ENCODE results near the gene PDHX.
"Not testable (repeated sequence)": the region's sequence is repeated elsewhere in the genome, so short reads cannot be mapped to it uniquely, and the experiment has no call there.

The PDHX gene

GRCh38 chr11:34911676-34912075 is 4.7 kb upstream of the PDHX start:
- no peak for DNase-seq

GRCh38 chr11:34913556-34913955 is 2.9 kb upstream of the PDHX start:
- DNase-seq = not testable (repeated sequence)

DNA sequence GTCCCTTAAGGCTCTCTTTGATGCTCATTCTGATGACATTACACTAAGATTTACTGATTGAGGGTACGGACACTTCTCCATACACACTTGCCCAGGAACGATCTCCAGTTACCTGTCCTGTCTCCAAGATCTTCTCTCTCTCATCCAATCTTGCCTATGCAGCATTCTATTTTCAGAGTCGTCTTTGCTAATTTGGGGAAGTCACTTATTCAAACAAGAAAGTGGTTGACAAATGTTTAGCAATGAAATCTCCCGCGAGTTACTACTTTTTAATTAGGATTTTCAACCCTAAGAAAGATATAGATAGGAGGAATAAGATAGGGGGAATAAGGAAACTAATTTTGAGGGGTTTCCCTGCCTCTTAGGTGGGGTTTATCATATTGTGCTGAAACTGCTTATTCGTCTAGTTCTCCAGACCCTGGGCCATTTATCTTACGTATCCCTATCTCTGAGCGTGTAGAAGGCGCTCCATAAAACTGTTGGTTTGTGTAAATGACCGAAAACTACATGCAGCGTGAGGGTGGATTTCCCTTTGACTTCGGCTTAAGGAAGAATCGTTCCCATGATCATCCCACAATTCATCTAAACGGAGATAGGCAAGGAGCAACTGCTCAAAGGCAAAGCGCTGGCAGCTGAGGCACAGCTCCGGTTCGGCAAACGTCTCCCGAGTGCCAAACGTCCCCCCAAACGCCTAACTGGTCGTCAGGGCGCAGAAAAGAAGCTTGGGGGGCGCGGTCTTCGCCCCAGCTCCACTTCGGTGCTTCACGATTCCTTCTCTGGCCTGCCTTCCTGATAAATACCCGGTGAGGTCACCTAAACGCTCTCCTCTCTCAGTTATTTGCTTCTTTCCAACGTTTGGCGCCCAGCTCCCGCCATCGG is 1.0 kb upstream of the PDHX start:
- no peak for DNase-seq

DNA sequence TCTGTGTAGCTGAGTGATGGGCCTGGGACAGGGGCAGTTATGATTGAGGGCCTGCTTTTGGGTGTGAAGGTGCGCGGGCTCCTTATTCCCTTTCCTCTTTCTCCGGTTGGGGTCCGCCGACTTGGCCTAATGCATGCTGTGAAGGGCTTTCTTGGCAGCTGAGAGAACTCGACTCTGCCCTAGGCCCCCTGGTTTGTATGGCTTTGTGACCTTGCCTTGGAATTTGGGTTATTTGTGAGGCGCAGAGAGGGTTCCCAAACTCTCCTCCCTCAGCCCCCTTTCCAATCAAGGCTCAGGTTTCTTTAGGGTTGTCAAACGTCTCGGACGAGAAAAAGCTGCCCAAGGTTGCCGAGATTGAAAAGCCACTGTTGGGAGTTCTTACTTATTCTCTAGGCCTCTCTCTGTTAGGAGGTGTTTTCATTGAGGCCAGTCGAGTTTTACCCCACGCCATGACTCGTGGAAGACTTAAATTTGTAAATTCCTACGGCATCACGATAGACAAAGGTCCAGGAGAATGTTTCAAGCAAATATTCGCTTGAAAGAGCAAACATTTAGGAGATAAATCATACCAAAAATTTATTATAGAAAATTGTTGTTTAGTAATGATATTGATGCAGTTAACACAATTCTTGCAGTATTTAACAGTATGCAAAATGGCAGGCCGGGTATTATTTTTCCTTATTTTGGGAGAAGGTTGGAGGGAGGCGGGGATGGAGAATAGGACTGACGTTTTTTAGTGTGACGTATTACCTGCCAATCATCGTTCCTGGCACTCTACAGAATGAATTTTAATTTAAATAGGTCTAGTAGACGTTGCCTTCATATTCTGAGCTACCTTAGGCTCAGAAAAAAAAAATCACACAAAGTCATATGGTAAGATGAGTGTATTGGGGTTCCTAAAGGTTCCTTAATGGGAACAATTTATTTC is 689 bp downstream of the PDHX start:
- no peak for DNase-seq

- DNase-seq = no peak
Observed at GRCh38 chr11:34921156-34921555, 4.7 kb downstream of the PDHX start.

GRCh38 chr11:34924714-34925113 is 8.3 kb downstream of the PDHX start:
- DNase-seq = no peak

DNA sequence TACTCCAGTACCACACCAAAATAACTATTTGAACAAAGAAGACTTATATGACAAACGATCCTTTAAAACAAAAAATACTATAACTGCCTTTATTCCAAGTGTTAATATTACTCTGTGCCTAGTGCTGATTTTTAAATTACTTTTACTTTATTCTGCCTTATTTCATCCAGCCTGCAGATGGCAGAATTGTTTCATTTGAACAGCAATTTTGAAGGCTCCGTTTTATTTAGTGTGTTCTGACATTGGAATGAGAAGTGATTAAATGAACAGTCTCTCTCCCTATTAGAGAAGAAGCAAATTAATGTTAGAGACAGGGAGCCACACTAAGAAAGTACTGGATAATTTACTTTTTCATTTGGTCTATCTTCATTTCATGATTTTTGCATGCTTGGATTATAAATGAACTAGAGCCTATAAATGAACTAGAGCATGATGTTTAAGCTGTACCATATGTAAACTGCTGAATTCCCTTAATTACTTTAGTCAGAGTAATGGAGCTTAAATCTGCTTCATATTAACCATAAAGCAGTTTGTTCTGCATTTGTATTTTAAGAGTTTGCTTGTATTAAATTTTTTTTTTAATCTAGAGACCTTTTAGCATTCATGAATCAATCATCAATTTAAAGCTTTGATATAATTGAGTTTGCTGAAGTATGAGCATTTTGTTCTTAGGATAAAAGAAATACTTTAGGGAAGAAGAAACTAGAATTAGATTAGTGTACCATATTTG is 9.8 kb downstream of the PDHX start:
- no peak for DNase-seq

- DNase-seq = no peak
Observed at GRCh38 chr11:34926831-34927132, 10.4 kb downstream of the PDHX start.

- no peak for DNase-seq
Observed at GRCh38 chr11:34928268-34928959, 12.0 kb downstream of the PDHX start.

- no peak for DNase-seq
Observed at GRCh38 chr11:34928960-34929680, 12.7 kb downstream of the PDHX start.

DNA sequence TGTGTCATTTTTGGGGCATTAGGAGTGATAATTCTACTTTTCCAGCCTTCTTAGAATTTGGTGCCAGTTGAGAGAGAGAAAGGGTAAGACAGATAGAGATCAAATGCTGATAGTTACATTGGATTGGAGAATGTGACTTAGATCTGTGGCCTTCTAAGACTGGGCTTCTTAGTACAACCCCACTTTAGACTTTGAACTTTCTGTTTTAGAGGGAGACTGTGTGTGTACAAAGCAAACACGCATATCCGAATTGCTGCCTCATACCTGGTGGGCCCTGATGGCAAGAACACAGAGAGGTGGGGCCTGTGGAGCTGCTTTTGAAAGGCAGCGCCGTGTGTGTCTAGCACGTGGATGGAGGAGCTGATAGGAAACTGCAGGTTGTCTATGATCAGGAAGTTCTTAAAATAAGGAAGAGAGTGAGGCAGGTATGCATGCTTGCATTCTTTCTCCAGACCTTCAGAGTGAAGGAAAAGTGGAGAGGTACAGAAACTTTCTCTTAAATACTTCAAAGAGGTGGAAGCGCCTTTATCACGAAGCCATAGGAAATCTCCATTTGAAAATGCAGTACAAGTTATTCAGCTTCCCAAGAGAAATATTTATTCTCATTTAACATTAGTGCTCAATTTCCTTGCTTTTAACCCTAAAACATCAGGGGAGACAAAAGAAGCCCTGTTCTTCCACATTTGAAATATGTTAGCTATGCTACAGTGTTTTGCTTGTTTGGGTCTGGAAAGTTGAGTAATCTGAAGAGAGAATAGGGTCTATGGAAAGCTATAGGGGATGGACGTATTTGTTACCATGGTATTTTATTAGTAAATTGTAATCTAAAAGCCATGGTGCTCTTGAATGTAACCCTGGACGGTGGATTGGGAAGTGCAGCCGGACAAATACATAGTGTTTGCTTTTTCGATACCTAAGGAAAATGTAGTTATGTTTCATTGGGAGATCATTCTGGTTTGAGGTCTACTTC is 13.7 kb downstream of the PDHX start:
- no peak for DNase-seq

DNA sequence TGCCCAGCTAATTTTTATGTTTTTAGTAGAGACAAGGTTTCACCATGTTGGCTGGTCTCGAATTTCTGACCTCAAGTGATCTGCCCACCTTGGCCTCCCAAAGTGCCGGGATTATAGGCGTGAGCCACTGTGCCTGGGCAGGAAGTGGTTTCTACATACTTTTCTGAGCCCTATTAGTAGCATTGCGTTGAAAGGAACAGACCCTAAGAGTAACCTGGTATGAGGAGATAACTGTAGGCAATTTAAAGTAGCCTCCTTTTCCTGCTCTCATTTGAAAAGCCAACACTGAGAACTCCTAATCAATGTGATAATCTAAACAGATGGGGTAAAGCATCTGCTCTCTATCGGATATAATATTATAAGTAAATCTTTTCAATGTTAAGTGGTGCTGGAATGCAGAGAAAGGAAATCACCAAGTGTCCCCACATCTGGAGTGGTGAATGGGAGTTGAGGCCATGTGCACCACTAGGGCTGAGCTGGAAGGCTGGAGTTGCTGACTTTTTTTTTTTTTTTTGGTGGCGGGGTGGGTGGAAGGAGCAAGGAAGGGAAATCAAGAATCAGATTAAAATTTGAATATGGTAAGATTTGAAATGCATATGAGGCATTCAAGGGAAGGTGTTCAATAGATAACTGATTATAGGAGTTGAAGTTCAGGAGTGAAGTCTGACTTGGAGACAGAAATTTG is 20.7 kb downstream of the PDHX start:
- DNase-seq = no peak

- DNase-seq = no peak
Observed at GRCh38 chr11:34938611-34939010, 22.2 kb downstream of the PDHX start.

GRCh38 chr11:34940026-34940677 is 23.7 kb downstream of the PDHX start:
- no peak for DNase-seq

GRCh38 chr11:34941688-34942087 is 25.3 kb downstream of the PDHX start:
- DNase-seq = no peak

GRCh38 chr11:34944692-34945091 is 28.3 kb downstream of the PDHX start:
- no peak for DNase-seq

GRCh38 chr11:34948696-34949095 is 32.3 kb downstream of the PDHX start:
- no peak for DNase-seq

DNA sequence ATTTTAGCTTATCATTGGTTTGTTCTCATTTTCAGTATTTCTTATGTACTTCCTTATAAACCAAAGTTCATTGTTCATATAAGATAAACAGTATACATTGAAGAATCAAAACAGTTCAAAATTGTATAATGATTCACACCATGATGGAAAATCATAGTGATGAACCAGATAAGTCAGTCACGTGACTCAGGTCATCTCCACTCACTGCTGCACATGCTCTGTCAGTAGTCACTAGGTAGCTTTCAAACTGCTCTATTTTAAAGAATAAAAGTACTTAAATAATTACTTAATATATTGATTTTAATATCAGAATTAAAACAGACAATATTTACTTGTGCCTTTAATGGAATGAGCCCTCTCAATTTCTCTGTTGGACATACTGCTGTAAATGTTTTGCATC is 37.5 kb downstream of the PDHX start:
- no peak for DNase-seq

DNA sequence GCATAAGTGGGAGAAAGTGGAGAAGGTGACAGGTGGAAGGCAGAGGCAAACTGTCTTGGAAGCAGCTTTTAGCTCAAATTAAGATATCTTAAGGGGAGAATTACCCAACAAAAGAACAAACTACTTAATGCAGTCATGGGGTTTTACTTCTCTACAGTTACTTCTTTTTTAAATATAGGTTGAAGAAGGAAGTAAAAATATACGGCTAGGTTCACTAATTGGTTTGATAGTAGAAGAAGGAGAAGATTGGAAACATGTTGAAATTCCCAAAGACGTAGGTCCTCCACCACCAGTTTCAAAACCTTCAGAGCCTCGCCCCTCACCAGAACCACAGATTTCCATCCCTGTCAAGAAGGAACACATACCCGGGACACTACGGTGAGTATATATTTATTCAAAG is 40.8 kb downstream of the PDHX start:
- no peak for DNase-seq

- no peak for DNase-seq
Observed at GRCh38 chr11:34957606-34958005, 41.2 kb downstream of the PDHX start.

All from stimulated activated CD8-positive, alpha-beta memory T cell treated with anti-CD3 and anti-CD28 coated beads, Interleukin-4, amount 100 ng/mL, for 48 hours (primary cell).